Fibroblast of skin of right quadriceps (primary cell): ENCODE data around the gene HOXB4.

Experiments
- DNase-seq: peaks from one replicate; pipeline ENCODE4 v3.0.0-alpha.2; 2013

Gene HOXB4

DNA sequence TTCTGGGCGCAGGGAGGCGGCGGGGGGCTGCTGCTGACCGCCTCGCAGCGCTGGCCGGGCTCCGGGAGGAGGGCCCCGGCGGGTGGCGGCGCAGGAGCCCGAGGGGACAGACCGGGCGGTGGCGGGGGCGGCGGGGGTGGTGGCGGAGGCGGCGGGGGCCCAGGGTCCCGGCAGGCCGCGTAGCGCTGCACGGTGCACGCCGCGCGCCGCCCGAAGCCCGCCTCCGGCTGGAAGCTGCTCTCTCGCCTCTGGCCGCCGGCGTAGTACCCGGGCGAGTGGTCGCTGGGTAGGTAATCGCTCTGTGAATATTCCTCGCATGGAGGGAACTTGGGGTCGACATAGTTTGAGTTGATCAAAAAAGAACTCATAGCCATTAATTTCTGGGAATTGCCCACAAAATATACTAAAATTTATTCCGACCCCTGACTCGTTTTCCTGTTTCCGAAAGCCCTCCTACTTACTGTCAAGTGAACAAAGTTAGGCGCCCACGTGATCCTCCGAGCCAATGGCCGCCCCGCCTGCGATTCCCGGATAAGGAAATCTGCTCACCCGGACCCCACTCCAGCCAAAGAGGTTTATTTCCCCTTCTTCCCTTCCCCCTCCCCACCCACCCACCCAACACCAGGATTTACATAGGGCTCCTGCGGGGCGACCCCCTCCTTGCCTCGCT is at the start of gene HOXB4:
HOXB4 (minus strand) TSS at position 405 of the 670 bp plus-strand sequence; CDS start at position 374, 31 bp downstream.
- peak; percentile 73 for DNase-seq

DNA sequence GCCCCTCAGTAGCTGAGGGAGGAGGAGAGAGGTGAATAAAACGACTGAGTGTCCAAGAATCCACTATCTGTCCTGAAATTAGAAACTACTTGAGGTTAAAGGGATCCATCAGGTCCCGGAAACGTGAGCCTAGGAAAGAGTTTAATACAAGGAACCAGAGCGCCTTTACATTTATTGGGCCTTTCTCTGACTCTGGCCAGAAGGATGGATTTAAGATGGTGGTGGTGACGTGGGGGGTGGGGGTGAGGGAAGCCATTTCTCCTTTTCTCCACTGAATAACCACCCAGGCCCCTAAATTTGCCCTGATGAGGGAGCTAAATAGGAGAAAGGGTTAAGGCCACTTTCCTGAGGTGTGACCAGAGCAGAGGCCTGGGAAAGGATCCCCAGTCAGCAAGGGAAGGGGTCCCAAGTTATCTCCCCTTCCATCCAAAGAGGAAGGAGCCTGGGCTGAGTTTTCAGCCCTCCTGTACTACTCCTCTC is 49.0 kb upstream of the HOXB4 start:
- DNase-seq = no peak

DNA sequence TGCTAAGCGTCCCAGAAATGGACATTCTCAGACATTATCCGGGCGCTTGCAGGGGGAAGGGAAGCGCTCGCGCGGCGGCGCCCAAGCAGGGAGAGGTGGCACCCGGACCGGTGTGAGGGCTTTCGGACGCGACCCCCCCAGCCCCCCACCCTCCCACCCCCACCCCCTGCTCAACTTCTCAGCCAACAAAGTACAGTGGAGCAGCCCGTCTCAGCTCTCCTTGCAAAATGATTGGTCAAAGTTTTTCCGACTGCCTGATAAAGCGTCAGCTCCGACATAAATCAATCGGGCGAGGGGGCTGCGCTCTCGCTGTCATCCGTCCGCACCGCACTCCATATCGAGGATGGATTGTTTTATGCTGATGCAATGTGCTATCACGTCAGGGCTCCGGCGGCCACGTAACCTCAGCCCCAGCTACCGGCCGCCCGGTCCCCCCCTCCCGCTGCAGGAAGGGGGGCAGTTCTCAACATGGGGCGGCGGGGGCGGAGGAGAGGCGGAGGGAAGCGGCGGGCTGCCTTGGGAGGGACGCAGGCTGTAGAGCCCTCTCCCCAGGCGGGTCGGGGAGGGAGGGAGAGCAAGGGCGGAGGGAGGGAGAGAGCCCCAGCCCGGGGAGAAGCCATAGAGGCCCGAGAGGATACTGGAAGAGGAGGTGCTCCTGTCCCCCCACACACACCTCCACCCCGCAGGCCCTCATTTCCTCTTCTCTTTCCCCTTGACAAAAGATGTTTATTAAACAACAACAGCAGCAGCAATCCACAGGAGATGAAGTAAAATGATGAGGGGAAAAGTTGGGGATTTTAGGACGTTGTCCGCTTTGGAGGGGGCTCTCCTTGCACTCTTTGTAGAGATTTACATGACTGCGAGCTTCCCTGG is 48.3 kb upstream of the HOXB4 start, which contains the start of gene HOXB9:
HOXB9 (minus strand) TSS at position 114 of the 873 bp plus-strand sequence; CDS start at position 25, 89 bp downstream.
- peak; percentile 31 for DNase-seq

DNA sequence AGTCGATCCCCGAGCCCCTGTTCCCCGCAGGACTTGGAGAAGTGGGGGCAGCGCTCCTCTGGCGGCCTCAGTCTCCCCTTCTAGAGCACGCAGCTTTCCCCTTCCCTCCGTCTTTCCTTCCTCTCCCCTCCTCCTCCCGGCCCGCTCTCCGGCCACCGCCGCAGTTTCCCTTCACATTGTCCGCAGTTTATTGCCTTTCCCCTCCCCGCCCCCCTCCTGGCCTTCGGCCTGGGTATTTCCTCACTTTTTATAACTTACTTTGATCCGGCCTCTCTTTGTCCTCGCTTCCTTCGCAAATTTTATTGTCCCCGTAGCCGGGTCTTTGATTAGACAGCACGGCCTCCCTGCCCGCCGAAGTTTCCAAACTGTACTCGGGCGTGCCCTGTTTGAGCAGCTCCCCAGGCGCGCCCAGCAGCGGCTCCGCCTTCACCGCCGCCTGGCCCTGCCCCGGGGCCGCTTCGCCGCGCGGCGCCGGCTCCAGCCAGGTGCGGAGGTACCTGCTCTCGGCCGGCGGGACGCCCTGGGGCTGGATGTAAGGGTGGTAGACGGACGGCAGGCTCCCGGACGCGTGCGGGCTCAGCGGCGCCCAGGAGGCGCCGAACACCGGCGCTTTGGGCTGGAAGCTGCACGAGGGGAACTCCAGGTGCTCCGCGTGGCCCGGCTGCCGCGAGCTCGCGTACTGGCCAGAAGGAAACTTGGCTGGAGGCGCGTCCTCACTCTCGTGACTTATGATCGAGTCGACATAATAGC is 47.5 kb upstream of the HOXB4 start:
- no peak for DNase-seq

DNA sequence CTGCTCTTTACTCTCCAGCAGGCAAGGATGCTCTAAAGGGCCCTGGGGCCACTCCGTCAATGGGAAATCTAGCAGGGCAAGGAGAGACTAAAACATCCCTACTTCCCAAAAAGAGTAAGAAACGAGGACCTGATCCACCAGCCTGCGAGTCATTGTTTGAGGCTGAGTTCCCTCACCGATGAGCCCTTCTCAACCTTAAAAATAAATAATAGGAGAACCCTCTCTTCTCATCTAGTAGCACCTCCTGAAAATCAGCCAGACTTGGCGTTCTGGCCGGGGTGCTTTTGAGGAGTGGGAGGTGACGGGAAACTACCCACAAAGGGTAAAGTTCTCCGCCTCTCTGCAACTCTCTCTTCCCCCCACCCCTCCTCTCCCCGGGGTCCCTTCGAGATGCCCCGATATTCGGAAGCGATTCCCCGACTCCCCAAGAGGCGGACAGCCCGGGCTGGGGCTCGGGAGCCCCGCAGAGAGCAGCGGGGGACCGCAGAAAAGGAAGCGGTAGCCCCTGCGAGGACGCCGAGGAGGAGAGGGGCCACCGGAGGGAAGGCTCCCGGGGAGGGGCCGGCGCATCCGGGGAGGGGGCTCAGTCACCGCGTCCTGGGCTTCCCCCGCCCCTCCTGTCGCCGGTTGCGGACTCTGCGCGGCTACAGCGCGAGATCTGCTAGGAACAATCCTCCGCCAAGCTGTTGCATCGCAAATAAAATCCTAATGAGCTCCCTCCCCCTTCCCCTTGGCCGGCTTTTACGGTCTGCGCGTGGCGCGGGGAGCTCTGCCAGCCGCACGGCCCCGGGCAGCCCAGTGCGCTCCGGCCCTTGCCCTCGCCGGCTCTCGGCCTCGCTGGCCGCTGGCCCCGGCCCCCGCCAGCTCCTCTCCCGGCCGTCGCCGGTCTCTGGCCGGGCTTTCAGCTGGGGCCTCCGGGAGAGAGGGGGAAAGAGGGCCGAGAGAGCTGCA is 46.7 kb upstream of the HOXB4 start:
- DNase-seq = no peak

DNA sequence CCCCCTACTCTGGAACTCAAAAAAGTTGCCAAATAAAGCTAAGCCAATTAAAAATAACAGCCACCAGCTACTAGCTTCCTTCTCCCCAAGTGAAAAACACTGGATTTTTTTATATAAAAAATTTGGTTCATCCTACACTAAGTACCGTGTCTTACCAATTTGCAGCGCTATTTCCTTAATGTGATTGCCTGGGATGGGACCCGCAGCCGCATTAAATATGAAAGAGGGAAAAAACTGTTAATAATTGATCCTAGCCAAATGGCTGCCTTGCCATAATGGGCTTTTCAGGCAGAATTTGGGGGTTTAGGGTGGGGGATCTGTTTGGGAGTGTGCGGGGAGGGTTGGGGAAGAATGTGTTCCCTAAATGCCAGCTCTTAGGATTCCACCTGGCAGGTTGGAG is 46.0 kb upstream of the HOXB4 start:
- no peak for DNase-seq

DNA sequence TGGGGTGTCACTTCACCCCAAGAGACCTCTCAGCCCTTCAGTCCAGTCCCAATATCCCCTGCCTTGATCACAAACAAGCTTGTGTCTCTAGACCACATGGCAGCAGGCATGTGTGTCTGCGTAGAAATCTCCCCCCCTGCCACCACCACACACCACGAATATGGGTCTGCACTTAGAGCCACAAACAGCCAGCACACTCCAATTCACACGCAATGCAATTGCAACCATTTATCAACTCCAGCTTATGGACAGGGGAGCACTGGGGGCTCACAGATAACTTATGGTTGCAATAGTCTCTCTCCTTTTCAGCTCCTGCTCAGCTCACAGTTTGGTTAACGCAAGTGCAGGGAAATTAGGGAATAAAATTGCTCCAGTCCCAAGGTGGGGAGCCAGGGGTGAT is 45.4 kb upstream of the HOXB4 start:
- DNase-seq = no peak

DNA sequence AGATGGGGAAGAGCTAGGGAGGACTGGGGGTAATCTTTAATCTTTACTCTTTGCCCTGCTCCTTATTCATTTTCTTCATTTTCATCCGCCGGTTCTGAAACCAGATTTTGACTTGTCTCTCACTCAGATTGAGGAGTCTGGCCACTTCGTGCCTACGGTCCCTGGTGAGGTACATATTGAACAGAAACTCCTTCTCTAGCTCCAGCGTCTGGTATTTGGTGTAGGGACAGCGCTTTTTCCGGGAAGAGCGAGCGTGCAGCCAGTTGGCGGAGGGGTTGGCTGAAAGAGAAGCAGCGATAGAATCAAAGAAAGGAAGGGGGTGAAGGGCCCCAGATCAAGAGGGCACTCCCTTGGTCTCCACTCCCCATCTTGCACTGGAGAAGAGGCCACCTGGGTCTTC is 44.7 kb upstream of the HOXB4 start:
- DNase-seq = no peak

DNA sequence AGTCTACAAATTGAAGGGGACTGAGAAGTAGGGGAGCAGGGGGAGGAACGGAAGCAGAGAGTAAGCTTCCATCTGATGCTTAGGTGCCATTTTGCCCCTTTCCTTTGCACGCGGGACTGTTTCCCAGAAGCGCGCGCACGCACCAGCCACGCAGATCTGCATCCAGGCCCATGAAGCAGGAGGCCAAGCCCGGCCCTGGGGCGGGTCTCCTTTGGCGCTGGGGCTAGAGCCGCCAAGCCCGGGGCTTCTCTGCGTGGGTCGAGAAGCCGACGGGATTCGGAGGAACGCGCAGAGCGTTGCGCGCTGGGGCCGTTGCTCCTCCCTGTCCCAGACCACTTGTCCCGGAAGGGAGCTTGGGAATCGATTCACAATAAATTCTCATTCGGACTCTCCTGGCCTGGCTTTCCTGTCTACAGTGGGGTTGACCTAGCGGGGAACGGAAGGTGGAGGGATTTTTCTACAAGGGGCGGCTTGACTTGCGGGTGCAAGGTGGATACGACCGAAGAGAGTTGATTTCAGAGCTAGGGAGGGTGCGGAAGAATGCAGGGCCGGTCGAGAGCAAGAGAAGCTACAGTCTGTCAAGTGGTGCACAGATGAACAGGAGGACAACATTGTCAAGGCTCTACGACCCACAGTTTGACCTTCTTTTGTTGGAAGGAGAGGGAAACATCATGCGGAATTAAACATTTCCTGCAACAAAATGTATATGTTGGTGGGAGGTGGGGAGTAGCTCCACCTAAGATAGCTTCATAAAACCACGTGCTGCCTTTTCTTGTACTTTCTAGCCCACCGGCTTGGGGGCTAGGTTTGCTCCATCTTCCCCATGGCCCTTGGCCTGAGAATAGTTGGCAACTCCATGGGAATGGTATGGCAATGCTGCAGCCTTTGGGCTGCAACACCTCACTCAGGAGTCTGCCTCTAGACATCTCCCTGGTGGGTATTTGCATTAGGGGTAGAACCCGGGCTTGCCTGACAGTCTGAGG is 43.6 kb upstream of the HOXB4 start:
- DNase-seq = no peak

DNA sequence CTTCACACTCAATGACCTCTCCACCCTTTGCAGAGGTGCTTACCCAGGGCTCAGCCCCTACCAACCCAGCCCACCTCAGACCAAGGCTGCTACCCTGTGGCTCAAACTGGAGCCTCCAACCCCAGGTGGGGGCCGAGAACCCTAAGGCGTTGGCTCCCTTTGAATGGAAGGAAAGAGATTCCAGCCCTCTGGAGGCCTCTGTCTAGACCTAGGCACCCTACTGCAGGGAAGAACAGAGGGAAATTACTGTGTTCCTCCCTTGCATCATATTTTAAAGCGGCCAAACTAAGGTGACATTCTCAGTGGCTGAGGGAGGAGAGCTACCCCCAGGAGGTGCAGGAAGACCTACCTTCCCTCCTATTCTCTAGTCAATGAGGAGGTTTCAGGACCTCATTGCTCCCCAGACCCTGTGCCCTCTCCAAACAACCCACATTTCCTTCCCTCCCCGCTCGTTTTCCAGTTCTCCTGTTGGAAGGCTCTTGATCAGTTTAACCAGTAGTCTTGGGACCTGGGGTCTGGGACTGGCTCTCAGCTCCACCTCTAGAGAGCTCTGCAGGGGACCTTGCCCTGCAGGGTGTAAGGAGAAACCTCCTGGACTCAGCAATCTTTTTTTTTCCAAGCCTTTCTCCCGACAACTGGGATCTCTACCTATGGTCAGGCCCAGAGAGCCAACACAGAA is 42.5 kb upstream of the HOXB4 start:
- DNase-seq = no peak

DNA sequence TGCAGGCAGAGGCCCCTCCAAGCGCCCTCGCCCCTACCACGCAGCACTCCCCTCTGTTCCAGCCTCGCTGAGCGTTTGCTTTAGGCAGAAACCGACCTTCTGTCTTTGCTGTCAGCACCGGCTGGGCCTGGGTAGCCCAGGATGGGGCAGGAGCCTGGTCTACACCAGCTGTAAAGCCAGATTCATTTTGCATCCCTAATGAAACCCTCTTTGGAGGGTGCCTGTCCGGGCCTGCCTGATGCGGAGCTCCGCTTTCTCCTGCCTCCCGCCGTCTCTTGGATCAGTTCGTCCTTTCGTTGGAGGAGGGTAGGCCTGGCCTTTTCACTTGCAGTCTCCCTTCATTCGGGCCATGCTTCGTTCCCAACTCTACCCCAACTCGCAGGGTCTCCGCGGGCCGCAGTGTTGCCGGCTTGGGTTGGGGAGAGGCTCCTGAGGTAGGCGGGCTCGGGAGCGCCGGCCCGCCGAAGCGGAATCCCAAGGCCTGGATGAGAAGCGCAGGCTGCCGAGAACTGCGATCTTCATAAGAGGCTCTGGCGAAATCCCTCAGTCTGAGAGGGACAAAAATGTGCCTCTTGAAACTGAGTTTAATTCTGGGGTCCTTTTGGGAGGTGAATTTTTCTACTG is 41.8 kb upstream of the HOXB4 start:
- DNase-seq = no peak

DNA sequence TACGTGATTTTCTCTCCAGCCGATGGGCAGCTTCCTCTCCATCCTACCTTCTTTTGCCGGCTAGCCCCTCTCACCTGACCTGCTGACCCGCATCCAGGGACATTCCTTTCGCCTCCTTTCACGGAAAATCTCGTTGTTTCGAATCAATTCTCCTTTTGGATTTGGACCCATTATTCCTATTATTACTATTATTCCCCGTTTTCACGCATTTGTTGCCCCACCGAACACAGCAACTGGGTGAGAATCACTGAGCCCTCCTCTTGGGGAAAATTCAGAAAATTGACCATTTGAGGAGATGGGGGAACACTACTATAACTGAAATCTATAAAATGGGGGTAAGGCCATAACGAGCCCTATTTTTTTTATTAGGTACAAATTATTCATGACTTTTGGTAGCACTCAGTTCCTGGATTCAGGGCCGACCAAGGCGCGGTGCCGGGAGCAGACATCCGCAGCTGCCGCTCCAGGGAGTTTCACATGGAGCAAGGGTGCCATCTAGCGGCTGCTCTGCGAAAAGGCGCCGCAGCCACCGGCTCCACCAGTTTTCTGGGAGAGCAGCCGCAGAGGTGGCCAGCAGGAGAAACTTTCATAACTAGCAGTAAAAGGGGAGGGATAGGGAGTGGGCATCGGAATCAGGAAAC is 40.2 kb upstream of the HOXB4 start:
- peak; percentile 79 for DNase-seq

DNA sequence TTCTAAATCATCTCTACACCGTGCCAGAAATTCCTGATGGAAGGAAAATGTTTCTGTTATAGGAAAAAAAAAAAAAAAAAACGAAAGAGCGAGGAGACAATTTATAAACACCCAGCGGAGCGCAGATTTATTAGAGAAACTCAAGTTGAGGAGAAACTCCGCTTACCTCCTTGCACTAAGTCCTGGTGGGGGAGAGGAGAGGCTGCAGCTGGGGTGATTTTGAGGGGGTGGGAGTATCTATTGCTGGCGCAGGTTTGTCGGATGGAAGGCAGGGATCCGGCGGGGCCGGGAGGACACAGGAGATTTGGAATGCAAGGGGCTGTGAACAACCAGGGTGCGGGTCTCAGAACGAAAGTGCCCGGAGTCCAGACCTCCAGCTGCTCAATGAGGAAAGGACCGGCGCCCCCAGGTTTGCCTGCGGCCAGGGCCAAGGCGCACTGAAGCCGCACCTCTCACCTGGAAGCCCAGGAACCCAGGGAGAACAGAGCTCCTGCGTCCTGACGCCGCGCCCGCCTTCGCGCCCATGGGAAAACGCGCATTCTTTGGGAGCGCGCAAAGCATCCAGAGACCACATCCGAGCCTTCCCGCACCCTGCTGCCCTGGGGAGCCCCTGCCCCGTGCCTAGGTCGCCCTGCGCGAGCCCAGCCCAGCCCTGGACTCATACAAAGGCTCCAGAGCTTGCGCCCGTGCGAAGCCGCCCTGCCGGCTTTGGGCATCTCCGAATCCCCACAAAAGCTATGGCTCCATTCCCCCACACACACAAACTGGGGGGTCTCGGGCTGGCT is 39.5 kb upstream of the HOXB4 start:
- no peak for DNase-seq

DNA sequence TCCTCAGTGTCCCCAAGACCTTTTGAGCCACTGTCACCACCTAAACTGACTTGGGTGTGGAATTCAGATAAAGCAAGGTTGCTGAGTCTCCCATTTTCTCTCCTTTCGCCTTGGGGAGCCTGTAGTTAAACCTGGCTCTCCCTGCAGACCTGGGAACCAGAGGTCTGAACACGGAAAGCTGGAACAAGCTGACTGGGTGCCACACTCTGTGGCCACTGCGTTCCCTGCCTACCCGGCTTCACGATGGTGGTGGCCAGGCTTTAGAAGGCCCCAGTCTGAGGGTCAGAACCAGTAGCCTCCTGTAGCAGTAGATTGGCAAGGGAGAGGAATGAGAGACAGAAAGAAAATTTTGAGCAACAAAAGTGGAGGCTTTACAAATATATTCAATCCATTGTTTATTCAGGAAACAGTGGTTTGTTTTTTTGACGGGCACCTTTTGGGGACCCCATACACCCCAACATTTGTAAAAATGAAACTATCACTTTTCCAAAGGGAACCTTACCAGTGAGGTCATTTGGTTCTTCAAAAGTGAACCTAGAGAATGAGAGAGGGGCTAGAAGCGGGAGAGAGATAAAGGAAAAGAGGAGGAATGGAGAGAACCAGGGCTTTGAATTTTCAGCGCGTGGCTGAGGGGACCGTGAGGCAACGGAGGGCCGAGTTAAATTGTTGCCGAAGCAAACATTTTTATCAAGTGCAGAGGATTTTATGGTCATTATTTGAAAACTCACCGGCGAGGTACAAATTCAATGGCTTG is 38.7 kb upstream of the HOXB4 start:
- no peak for DNase-seq

DNA sequence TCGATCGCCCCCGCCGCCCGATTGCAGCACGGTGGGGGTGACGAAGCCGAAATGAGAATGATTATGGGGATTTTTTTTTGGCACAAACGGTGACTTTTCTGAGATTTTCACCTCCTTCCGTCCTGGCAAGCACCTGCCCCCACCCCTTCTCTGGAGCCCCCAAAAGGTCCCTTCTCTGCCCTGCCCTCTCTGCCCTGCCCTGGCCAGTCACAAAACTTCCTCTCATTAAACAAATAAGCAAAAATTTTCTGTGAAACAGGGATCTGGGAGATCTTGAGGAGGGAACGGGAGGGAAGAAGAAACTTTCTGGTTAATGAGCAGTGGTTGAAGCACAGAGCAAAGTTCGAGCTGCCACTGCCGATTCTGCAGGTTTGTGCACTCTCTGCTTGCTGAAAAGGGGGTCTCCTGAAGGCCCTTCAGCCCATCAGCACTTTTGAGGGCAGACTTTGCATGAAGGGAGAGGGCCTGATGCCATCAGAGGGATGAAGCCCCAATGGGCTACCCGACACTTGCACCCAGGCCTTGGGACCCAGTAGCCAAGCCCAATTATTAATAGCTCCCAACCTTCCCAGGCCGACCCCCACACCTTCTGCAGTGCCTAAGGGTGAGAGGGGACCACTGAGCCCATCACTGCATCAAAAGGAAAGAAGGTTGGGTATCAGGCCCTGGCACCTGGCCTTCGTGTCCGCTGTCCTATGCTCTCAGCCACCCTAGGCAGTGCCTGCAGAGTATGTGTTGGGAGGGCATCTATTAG is 38.0 kb upstream of the HOXB4 start:
- no peak for DNase-seq

DNA sequence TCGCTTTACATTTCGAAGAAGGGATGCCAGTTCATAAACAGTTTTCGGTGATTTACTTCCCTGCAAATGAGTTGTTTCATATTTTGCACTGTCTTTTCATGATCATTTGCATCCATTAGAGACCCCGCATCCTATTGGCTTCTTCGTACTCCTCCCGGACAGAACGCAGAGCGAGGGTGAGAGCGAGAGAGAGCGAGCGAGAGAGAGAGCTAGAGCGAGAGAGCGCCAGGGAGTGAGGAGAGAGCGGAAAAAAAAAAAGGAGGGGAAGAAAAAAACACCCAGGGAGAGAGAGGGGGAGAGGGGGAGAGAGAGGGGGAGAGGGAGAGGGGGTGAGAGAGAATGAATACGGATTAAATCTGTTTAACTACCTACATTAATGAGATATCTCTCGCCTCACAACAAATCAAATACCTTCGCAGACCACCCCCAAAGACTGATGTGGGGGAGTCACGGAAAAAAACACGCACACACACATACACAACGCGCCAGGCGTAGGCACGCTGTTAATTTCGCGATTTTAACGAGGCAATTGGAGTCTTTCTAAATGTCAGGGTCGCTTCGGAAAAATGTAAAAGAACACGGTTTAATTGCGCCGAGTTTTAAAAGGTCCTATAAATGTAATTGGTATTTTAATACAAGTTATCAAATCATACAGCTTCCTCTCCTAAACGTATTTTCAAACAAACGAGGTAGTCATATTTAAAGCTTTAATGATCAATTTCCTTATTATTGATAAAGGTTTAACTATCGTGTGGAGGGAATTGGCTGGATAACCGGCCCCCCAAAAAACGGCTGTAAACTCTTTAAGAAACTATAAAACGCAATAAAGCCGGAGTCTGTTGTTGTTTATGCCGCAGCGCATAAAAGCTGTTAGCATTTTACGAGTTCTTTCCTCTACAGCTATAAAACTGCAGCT is 37.2 kb upstream of the HOXB4 start, which contains the start of gene HOXB8:
HOXB8 (minus strand) TSS at position 246 of the 916 bp plus-strand sequence. CDS start 588 bp downstream, outside the sequence.
- DNase-seq = no peak
